OCI-LY1 (cell line): Measurements from ENCODE around the gene PCLO.

Experiments used
- EZH2 ChIP-seq: fragments of 200-600 bp; sonication (generic), shearing (Covaris generic); IDR thresholded peaks from 2 replicates; pipeline ENCODE4 v1.8.0; 2017; ENCODE audit warnings: borderline replicate concordance, mixed run types, mild to moderate bottlenecking, antibody characterized with exemption, low read length, moderate library complexity, mixed read lengths
- TF ChIP-seq, protein P1 (sequence below): fragments of 200-600 bp; sonication (generic), shearing (Covaris generic); IDR thresholded peaks from 2 replicates; pipeline ENCODE4 v1.5.1; 2017; ENCODE audit warnings: mild to moderate bottlenecking, antibody characterized with exemption, low read length, moderate library complexity, mixed read lengths

DNA sequence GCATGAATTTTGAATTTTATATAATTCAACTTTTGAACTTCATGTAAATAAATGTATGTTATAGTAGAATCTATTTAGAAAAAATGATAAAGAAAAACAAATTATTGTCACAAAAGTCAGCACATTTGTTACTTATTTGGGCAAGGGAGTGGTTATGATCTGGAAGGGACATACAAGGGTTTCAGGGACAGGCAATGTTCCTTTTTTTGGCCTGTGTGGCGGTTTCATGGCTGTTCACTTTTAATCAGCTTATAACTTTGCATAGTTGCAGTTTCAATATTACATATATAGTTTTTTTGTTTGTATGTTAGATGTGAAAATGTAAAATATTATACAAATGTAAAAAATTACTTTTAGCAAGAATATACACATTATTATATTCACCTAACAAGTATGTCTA is 256.2 kb downstream of the PCLO start:
- TF ChIP-seq, protein P1, sequence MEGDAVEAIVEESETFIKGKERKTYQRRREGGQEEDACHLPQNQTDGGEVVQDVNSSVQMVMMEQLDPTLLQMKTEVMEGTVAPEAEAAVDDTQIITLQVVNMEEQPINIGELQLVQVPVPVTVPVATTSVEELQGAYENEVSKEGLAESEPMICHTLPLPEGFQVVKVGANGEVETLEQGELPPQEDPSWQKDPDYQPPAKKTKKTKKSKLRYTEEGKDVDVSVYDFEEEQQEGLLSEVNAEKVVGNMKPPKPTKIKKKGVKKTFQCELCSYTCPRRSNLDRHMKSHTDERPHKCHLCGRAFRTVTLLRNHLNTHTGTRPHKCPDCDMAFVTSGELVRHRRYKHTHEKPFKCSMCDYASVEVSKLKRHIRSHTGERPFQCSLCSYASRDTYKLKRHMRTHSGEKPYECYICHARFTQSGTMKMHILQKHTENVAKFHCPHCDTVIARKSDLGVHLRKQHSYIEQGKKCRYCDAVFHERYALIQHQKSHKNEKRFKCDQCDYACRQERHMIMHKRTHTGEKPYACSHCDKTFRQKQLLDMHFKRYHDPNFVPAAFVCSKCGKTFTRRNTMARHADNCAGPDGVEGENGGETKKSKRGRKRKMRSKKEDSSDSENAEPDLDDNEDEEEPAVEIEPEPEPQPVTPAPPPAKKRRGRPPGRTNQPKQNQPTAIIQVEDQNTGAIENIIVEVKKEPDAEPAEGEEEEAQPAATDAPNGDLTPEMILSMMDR = no peak
- TF ChIP-seq EZH2 = no peak
